B cell (primary cell): ENCODE data around the gene GDAP1L1.

ENCODE experiments used
- CTCF ChIP-seq: fragments of 200-600 bp; IDR thresholded peaks from one replicate; pipeline ENCODE4 v1.8.0; 2022; ENCODE audit warnings: antibody characterized with exemption, mild to moderate bottlenecking
- EZH2 ChIP-seq: IDR thresholded peaks from 2 replicates; pipeline ENCODE4 v1.6.1; 2012; ENCODE audit warnings: borderline replicate concordance, low read depth, mild to moderate bottlenecking, moderate library complexity, low read length; ENCODE audit not compliant: insufficient read depth, poor library complexity, severe bottlenecking

- no peak for TF ChIP-seq CTCF
- TF ChIP-seq EZH2, result no peak
Measured at GRCh38 chr20:44206132-44206531, 41.0 kb upstream of the GDAP1L1 start.
